Suppressor macrophage treated with lipopolysaccharide for 1 hour (primary cell): ENCODE measurements around the gene OR6N1.

Experiments used
- DNase-seq, 3 donors: peaks; one replicate each; pipeline ENCODE4 v3.0.0-alpha.2; 2020 to 2022

The OR6N1 gene, protein sequence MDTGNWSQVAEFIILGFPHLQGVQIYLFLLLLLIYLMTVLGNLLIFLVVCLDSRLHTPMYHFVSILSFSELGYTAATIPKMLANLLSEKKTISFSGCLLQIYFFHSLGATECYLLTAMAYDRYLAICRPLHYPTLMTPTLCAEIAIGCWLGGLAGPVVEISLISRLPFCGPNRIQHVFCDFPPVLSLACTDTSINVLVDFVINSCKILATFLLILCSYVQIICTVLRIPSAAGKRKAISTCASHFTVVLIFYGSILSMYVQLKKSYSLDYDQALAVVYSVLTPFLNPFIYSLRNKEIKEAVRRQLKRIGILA

DNA sequence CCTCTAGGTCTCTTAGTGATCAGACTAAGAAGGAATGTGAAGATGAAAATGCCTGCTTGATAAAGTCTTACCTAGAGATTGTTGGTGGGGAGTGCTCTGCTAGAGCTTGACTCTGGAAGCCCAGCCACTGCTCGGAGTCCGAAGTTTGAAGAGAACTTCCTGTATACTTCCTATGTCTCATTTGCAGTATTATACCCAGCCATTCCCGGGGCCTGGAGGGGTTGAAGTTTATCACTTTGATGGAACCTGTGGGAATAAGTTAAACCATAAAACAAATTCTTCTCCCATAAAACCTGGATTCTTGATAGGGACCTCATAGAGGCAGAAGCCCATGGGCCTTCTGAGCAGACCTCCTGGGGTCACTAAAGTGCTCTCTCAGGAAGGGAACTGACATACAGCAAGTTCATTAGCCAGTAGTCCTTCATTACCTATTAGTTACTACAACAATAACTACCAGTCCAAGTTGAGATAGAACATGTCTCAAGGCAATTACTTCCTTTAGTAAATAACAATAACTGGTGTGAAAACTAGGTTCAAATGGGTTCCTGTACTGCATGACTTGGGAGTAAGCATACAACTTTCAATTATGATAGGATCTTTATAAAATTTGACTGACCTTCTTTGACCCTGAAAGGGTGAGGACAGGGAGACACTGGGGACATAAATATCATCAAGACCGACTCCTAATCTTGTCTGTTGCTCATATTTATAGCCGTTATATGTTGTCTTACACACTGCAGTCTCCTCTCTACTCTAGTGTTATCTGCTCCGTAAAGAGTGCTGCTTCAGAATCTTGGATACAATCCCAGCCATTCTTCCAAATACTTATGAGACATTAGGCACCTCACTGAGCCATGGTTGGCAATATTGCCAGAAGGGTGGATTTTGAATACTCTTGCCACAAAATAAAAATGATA, at the start of gene OR6N1:
Gene OR6N1 (minus strand): TSS at position 246 of the 917 bp plus-strand sequence. CDS start 5,513 bp downstream, outside the sequence.
- DNase-seq, result no peak

DNA sequence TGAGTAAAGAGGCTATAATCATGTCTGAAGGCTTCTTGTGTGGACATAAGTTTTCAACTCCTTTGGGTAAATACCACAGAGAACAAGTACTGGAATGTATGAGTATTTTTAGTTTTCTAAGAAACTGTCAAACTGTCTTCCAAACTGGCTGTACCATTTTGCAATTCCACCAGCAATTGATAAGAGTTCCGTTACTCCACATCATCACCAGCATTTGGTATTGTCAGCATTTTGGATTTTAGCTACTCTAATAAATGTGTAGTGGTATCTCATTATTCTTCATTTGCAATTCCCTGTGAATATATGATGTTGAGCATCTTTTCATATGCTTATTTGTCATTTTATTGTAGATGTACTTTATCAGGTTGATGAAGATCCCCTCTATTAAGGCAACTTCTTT, 49.7 kb upstream of the OR6N1 start:
- no peak for DNase-seq

DNA sequence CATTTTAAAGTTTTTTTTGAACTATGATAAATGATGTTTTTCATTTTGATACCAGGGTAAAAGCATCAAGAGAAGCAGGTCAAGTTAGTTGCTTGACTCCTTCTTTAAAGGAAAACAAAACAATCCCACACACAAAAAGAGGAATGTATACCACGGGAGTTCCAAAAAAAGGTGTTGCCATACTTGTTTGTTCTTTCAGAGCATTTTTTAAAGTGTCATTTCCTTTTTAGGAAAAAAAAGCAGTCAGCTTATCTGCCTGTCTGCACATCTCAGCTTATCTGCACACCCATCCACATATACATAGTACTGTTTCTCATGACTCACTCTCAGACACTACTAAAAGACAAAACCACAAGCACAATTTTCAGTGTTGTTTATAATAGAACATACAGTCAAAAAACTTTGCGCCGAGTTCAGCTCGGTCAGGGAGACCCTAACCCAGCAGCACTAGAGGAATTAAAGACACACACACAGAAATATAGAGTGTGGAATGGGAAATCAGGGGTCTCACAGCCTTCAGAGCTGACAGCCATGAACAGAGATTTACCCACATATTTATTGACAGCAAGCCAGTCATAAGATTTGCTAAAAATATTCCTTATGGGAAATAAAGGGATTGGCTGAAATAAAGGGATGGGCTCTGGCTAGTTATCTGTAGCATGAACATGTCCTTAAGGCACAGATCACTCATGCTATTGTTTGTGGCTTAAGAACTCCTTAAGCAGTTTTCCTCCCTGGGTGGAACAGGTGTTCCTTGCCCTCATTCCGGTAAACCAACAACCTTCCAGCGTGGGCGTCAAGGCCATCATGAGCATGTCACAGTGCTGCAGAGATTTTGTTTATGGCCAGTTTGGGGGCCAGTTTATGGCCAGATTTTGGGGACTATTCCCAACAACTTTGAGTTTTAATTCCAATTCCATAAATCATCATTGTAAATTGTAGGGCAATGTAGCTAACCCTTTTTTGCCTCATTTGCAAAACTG, 47.8 kb upstream of the OR6N1 start:
- peak in 1 of 3 donors; percentile 47 for DNase-seq

DNA sequence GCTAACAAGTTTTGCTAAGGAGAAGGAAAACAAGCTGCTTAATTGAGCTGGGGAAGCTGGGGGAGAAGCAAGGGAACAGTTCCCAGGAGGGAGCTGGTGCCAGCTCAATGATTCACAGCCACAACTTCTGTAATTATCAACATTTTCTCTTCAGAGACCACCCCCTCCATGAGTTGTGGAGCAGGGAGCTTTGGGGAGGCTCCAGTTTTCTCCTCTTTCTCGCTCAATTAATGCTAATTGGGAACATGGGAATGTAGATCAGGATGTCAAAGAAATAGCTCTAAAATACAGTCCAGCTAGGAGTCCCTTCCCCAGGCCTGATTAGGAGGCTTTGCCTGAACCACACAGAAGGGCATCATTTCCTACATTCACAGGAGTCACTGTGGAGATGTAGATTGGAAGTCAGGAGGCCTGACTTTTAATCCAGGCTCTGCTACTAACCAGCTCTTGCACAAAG, 47.0 kb upstream of the OR6N1 start:
- peak; percentile 50 to 61 (median 57) for DNase-seq

DNA sequence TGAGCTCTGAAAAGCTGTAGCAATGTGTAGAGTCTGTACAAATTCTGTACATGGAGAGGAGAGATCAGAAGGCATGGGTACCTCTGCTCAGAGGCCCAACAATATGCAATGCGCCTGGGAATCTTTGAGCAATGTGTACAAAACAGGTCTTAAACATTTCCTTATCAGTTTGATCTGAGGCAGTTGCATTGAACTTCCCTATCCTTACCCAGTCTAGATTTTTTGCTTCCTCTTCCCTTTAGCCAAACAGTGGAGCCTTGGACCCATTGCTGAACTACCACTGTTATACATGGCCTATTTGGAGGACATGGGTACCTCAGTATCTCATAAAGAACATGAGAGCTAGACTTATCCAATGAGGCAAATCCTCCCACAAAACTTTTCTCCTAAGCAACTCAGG, 46.6 kb upstream of the OR6N1 start:
- DNase-seq, result peak in 2 of 3 donors; percentile 44 to 52

DNA sequence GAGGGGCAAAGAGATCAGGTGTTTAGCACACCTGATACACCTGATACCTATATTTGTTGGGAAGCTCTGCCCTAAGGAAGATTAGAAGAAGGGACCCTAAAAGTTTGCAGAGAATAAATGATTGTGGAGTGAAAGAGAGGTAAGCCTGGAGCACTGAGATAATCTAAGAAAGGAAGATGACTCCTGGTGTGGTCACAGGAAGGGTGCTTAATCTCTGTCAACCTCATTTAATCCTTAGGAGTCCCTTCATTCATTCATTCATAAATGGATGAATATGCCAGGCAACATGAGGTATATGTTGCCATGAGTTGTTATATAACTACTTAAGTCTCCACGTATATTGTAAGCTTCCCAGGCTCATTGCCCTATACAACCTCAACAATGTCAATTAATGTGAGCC, 43.0 kb upstream of the OR6N1 start:
- DNase-seq, result no peak

DNA sequence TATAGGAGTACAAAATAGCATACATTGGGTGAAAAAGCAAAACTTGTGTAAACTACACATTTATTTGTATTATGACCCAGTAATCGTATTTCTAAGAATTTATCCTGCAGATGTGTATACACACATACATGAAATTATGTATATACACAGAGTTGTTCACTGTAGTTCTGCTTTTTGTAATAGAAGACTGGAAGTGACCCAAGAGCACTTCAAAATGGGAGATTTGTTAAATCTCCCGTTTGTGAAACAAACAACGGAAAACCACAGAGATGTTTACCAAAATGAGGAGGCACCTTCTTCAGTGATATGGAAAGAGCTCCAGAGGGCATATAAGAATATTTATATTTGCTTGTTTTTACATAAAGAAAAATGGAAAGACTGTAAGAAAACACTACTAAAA, 41.2 kb upstream of the OR6N1 start:
- peak; percentile 26 to 64 (median 64) for DNase-seq

DNA sequence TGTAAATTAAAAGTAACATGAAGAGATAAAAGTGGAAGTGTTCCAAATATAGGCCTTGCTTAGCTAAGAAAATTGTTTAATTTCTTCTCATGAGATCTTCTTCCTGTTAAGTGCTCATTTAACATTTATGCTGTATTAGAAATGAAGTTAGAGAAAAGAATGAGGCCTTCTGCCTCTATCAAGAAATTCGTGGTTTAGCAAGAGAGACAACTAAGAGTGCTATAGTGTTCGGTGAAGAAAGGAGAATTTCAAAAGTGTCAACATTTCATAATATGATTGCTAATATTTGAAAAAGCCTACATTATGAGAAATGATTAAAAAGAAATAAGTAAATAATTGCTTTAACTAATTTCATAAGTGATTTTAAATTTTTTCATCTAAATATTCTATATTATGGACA, 40.3 kb upstream of the OR6N1 start:
- DNase-seq, result no peak

DNA sequence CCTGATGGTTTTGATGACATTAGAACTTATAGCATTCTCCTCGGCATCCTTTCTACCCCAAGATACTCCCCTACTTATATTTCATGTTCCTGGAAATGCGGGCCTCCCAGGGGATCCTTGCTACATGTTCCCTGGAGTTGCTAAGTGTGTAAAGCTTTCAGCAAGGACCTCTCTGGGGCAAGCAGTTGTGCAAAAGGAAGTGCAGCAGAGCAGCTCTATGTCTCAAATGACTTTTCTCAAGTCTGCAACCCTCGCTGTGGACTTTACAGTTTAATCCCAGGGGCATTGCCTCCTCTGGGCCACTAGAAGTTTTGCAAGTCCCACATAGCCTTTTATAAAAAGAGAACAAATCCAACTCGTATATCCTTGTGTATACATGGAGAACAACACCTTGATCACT, 38.3 kb upstream of the OR6N1 start:
- DNase-seq, result no peak

DNA sequence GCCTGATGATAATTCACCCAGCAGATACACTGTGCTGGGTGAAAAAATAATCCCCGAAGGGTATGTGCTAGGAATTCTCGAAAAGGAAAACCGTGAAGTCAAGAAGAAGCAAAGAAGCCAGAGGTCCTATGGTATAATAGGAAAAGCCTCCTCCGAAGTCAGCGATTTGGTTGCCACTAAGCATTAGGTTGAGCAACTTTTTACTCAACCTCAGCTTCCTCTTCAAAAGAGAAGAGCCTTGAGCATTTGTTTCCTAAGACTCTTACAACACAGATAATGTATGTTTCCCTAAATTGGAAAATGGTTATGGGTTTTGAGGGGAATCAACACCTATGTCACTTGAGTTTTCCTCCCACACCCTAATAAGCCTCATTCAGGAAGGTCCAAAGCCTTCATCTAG, 37.9 kb upstream of the OR6N1 start:
- peak; percentile 77 to 92 (median 90) for DNase-seq

DNA sequence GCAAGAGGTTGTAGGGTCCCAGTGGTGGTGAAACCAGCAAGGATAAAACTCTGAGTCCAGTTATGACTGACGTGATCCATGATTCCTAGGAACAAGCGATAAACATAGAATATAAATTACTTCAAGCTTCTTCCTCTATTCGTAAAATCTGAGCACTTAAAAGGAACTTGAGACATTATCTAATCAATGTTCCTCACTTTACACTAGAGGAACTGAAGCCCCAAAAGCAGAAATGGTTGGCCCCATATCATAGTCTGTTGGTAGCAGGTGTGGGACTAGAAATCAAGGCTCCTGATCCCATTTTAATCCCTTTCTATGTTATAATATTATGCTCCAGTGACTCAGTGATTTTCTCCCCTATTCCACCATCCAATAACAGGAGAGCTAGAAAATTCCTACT, 37.3 kb upstream of the OR6N1 start:
- peak; percentile 43 to 69 (median 58) for DNase-seq

DNA sequence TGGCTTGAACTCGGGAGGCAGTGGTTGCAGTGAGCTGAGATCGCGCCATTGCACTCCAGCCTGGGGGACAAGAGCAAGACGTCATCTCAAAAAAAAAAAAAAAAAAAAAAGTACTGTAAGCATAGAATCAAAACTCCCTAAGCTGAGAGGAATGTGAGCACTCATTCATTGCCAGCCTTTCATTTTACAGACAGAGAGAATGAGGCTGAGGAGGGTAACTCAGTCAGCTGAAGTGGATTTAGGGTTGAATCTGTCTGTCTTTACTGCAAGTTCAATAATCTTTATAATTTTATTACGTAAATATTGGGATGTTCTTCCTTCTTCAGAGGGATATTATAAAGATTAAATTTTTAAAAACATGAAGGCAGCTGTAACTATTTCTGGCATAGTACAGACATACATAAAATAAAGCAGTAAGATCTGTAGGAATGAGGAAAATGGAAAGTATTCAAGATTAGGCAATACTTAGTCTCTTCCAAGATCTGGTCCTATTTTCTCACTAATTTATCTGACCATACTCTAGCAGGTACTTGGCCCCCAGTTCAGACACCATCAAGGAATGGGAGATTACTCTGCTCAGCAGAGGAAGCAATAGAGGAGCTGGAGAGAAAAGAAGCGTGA, 35.0 kb upstream of the OR6N1 start:
- DNase-seq, result no peak

DNA sequence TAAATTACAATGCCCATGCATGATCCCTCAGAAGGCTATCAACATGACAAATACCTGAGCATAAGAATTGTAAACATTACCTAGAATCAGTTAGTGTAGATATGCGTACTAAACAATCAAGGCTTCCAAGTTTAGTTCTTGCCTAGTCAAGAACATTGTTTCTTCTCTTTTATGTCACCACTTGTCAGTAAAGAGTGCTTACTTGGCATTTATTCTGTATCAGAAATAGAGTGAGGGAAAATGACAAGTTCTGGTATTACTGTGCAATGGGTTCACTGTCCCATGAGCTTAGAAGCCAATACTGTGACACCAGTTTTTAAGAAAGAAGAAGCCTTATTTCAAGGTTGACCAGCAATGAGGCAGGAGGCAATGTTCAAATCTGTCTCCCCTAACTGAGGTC, 31.7 kb upstream of the OR6N1 start:
- DNase-seq, result no peak

DNA sequence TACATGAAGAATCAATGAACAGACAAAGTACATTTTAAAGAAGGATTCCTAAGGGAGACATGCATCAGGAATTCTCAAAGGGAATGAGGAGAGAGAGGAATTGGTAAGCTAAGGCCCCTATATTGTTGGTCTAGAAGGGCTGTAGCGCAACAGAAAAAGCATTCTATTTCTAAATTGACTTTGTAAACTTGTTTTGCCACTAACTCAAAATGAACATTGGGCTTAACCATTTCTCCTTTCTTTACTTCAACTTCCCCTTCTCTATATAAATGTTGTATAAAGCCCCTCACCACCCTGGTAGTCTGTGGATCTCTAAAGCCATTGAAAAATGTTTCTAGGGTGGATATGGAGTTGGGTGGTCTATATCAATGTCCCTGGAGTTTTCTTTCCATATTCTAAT, 29.4 kb upstream of the OR6N1 start:
- DNase-seq, result no peak

DNA sequence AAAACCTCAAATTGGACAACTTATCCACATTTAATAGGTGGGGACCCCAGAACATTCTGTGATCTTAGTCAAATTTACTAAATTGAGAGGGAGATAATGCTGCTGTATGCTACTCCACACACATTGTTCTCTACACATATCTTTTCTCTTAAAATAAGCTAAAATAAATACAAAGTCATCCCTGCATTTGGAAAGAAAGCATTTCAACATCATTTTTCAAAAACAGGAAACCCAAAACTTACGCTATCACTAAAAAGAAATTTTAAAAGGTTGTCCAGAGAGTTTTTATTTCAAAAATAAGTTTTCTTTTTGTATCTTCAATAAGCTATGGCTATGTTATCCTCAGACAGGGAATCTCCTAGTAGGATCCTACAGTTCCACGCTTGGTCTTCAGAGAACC, 28.5 kb upstream of the OR6N1 start:
- DNase-seq, result peak in 1 of 3 donors; percentile 36

DNA sequence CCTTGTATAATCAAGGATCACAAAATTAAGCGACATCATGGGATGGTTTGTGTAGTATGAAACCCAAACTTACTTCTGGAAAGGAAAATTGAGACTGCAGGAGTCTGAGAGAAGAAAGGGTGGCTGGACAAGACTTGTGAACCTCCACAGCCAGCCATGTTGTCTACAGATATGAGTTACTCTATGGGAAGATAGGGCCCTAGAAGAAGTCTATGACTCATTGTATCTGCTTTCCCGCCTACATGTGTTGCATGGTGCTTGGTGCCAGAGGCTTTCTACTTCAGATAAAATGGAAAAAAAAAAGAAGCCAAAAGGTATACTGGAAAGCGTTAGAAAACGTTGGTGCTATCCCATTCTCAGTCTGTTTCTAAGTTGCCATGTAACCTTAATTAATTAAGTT, 27.7 kb upstream of the OR6N1 start:
- DNase-seq, result peak; percentile 62 to 75 (median 70)

DNA sequence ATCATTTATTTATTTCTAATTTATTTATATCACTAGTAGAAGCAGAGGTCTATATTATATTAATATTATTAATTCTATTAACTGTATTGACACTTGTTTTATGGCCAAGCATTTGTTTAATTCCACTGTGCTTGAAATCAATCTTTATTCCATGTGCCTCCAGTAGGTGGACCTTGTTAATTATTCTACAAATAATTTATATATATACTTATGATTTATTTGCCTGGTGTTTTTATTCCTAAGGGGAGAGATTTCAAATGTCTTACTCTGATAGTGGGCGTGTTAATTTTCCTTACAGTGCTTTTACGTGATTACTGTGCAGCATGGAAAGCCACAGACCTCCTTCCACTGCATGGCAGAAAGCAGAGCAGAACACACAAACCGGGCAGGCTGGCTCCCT, 26.5 kb upstream of the OR6N1 start:
- DNase-seq, result no peak

DNA sequence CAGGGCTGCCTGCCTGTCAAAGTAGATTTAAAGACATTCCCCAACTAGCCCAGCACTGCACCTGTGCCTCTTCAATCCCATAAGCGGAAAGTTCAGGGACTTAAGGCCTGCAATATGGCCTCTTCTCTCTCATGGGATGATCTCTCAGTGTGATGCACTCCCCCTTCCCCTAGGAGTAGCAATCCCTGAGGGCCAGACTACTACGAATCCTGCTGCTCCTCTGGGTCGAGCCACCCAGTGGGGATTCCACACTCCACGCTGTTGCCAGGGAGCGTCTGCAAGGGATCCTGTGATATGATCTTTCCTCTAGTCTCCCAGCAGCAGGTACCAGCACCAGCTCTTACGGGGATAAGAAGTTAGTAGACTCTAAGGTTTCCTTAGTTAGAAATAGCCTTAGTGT, 22.3 kb upstream of the OR6N1 start:
- DNase-seq, result no peak

DNA sequence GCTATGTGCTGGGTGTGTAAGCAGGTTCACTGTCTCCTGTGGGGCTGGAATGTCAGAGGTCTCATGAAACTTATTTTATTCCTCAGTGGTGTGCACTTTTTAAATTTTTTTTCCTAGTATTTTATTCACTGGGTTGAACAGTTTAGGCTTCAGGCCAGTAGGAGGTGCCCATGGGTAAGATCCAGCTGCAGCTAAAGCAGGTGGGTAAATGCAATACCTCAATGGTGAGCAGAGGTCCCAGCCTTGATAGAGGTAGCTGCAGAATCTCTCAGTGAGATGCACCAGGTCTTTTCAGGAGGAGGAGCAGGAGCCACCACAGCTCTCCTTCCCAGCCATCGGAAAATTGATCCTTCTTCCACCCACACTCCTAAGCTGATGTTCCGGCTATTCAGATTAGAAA, 21.6 kb upstream of the OR6N1 start:
- peak in 2 of 3 donors; percentile 34 to 47 for DNase-seq

DNA sequence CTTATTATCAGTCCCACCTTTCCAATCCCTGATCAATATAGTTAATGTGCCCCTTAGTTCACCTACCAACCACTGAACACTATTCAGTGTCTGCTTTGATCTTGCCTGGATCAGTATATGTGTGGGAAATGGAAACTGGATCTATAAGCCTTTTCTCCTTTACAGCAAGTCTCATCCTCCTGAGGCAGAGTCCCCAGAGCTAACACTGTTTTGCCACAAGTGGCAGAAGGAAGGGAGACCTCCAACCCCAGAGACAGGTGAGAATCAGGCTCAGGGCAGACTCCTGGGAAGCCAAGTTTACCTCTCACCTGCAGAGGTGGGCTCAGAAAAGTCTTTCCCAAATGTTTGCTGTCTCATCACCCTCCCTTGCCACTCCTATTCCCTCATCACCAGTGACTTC, 9.1 kb upstream of the OR6N1 start, which contains the start of gene OR6N2:
Gene OR6N2 (minus strand): TSS at position 101 of the 400 bp plus-strand sequence. CDS start 3,569 bp downstream, outside the sequence.
- DNase-seq, result no peak

DNA sequence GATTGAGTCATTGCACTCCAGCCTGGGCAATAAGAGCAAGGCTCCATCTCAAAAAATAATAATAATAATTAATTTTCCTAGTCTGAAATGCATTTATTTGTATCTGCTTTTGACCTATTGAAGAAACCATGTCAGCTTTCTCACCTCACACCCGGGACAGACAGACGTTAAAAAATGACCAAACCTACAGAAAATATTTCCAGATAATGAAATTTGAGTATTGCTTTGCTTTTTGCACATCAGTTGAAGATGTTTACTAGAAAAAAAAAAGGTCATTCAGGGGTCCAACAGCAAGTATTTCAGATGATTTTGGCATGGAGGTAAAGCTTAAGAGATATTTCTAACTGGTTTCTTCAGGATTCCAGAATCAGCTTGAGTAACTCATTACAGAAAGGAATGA, 17.6 kb downstream of the OR6N1 start, which contains the start of gene OR6K6:
Gene OR6K6 (plus strand): TSS at position 301 of the 400 bp plus-strand sequence. CDS start 168 bp downstream, outside the sequence.
- DNase-seq, result no peak

DNA sequence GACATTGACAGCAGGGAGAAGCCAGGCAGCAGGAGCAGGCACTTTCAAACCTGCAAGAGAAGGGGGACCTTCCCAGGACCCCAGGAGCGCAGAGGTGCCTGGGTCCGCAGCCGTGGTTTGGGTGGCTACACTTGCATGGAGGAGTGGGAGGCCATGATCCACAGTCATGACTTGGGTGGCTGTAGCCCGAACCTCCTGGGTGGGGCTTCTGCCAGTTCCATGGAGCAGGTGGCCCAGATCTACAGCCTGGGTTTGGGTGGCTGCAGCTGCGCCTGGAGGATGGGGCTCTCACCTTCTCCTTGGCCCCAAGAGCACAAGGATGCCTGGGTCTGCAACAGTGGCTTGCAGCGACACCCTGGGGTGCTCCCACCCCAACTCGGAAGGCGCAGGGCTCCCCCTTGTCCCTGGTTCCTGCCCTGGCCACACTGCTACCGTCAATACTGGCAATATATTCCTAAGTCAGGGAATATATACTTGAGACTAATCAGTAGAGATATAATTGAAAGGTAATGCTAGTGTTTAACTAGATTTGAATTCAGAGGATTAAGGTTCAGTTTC, 19.8 kb downstream of the OR6N1 start:
- DNase-seq, result no peak
